Heart left ventricle (tissue), 16 donors: ENCODE measurements around the gene SLC25A26. TPM values are rescaled to one million over a fixed set of nuclear protein-coding genes. Genes with fewer than 3 reads are reported as not detected.
A peak's percentile ranks its signal among the peaks of the same experiment; 100 is the strongest.
"Not testable (repeated sequence)": the region's sequence is repeated elsewhere in the genome, so short reads cannot be mapped to it uniquely, and the experiment has no call there.

Source experiments
- ATAC-seq, 4 donors: fragments of 200-7000 bp; cut with Tn5 transposase; one replicate each; pipeline ENCODE4 v1.9.1; 2020 to 2022; ENCODE audit warnings: moderate library complexity in 4 of 4, mild to moderate bottlenecking in 3 of 4, moderate number of reproducible peaks in 1 of 4
- DNase-seq, 5 donors: peaks; one replicate each; pipeline ENCODE4 v3.0.0-alpha.2; 2020
- H3K27ac ChIP-seq, 12 donors: fragments of 200-600 bp; sonication (generic) in 4 of 12; one replicate each; pipeline versions ENCODE4 v1.5.0 to v1.8.0; 2016 to 2022; ENCODE audit warnings: mild to moderate bottlenecking in 2 of 12
- H3K27me3 ChIP-seq, 9 donors: fragments of 200-600 bp; sonication (generic) in 2 of 9; one replicate each; pipeline versions ENCODE4 v1.5.1 to v1.8.0; 2016 to 2022; ENCODE audit warnings: mild to moderate bottlenecking in 3 of 9
- H3K36me3 ChIP-seq, 9 donors: fragments of 200-600 bp; sonication (generic) in 2 of 9; one replicate each; pipeline versions ENCODE4 v1.5.0 to v1.8.0; 2018 to 2022; ENCODE audit warnings: mild to moderate bottlenecking in 2 of 9
- H3K4me1 ChIP-seq, 12 donors: fragments of 200-600 bp; sonication (generic) in 4 of 12; one replicate each; pipeline versions ENCODE4 v1.5.0 to v1.8.0; 2016 to 2022; ENCODE audit warnings: mild to moderate bottlenecking in 3 of 12
- H3K4me3 ChIP-seq, 12 donors: fragments of 200-600 bp; sonication (generic) in 4 of 12; one replicate each; pipeline versions ENCODE4 v1.5.0 to v1.8.0; 2017 to 2022; ENCODE audit warnings: mild to moderate bottlenecking in 9 of 12, moderate library complexity in 4 of 12
- H3K9me3 ChIP-seq, 12 donors: fragments of 200-600 bp; sonication (generic) in 4 of 12; one replicate each; pipeline versions ENCODE4 v1.5.0 to v1.8.0; 2016 to 2022; ENCODE audit warnings: mild to moderate bottlenecking in 1 of 12
- POLR2A ChIP-seq, 2 donors: fragments of 450-650 bp; IDR thresholded peaks; one replicate each; pipeline ENCODE4 v1.6.1; 2017; ENCODE audit warnings: antibody characterized with exemption in 2 of 2, mild to moderate bottlenecking in 2 of 2, moderate library complexity in 2 of 2
- WGBS, 4 donors: extraction: QIAGEN DNeasy Blood & Tissue Kit in 2 of 4; methylation state at CpG; one replicate each; pipeline versions ENCODE4 v1.1.5 to v1.1.7; 2013 to 2018; 5-methylcytosine and 5-hydroxymethylcytosine counted together
- intact Hi-C, 10 donors: fragments of 100-400 bp; cut with DNase I; formaldehyde crosslinking; loops; one replicate each; pipeline versions ENCODE4 v1.11.1 to v1.14.2; 2022
- polyA plus RNA-seq, 2 donors: library from polyadenylated mRNA; stranded (reverse); fragments of 200-250 nt; gene quantifications; one replicate each; pipeline ENCODE4 v1.2.3, GENCODE V29; 2013
- total RNA-seq, 9 donors: library from RNA; depleted of rRNA in 2 of 9; stranded (reverse); fragments of >200 nt in 2 of 9; fragmentation: NEBNext Ultra II Directional in 3 of 9; extraction: Animal tissue kit (Norgen Biotek cat#: 25700) in 3 of 9; gene quantifications; one replicate each; pipeline versions ENCODE4 v1.1.0 to v1.2.4, GENCODE V29; 2016 to 2023
- TF ChIP-seq, protein P1 (sequence below), 12 donors: fragments of 200-600 bp; sonication (generic) in 4 of 12; IDR thresholded peaks; one replicate each; pipeline versions ENCODE4 v1.5.0 to v1.8.0; 2018 to 2022; ENCODE audit warnings: antibody characterized with exemption in 12 of 12, mild to moderate bottlenecking in 5 of 12
- donor health status: ischemic (EF 13 %, LVEDD 7.1; RV severe dilation, severe dysfunction).
- donor health status: healthy with polysubstance abuse.
- donor health status: DM: no; HTN: yes; CAD: no.
- donor health status: DM: no; HTN: no; CAD: no.
- donor health status: ischemic (EF 25% LVEDD 6.9; RV normal size, moderate dysfunction).
- donor health status: ischemic (EF 25% LVEDD 5.7; RV mildly dilated, moderate dysfunction).
- donor health status: healthy.
- donor health status: DM: yes; HTN: yes; CAD: no.
- donor health status: ischemic (EF 35%, LVEDD 5.7; RV mildly dilated, moderate dysfunction).
- donor health status: nonischemic (EF 11% LVEDD 7.7; RV severe dilation, severe dysfunction).
- donor health status: DM: yes; HTN: yes; CAD: no.
- donor health status: PGD.
- donor health status: ischemic (EF 29% LVEDD 5.4; RV normal size, mild dysfunction).
- donor health status: nonischemic (EF 23%, LVEDD 6.1; RV moderate dilation, normal function).

The SLC25A26 gene
- total and polyA plus RNA-seq, 11 donors: 20.0 to 42.2 (median 25.4) TPM

DNA sequence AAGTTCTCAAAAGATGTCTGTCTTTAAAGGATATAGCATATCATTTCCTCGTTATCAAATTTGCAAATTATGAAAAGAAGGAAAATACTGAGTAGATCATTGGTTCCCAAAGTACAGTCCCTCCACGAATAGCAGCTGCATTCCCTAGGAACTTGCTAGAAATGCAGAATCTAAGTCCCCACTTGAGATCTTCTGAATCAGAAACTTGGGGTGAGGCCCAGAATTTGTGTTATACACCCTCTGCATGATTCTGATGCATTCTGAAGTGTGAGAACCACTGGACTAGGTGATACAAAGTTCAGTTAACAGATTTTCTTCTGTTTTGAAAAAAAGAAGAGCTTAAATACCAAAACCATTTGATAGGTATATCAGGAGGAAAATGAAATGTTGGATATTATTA is 77.1 kb downstream of the SLC25A26 start:
- H3K36me3 ChIP-seq: no peaks in the 10 kb centered on the region
- WGBS, 4 donors: 37 to 63% (median 48%) methylated on average over 2 of the region's 2 CpGs
- H3K27me3 ChIP-seq: no peaks in the 10 kb centered on the region
- ATAC-seq: peak in 3 of 4 donors; percentile 33 to 45 (median 38)
- no peak for TF ChIP-seq POLR2A (IDR thresholded peaks at IDR 0.05)
- TF ChIP-seq, protein P1, sequence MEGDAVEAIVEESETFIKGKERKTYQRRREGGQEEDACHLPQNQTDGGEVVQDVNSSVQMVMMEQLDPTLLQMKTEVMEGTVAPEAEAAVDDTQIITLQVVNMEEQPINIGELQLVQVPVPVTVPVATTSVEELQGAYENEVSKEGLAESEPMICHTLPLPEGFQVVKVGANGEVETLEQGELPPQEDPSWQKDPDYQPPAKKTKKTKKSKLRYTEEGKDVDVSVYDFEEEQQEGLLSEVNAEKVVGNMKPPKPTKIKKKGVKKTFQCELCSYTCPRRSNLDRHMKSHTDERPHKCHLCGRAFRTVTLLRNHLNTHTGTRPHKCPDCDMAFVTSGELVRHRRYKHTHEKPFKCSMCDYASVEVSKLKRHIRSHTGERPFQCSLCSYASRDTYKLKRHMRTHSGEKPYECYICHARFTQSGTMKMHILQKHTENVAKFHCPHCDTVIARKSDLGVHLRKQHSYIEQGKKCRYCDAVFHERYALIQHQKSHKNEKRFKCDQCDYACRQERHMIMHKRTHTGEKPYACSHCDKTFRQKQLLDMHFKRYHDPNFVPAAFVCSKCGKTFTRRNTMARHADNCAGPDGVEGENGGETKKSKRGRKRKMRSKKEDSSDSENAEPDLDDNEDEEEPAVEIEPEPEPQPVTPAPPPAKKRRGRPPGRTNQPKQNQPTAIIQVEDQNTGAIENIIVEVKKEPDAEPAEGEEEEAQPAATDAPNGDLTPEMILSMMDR (IDR thresholded peaks at IDR 0.05): no peak
- H3K4me3 ChIP-seq: no peak overlapping the region
- intact Hi-C loops: no loop called here
- H3K27ac ChIP-seq: peak overlapping the region in 4 of 12 donors; percentile 0 to 56 (median 30)
- peak in 1 of 5 donors; percentile 25 for DNase-seq
- H3K9me3 ChIP-seq: no peaks in the 10 kb centered on the region
- peaks cover 0 to 28% (median 16%) of the 10 kb centered on the region in 12 donors for H3K4me1 ChIP-seq

DNA sequence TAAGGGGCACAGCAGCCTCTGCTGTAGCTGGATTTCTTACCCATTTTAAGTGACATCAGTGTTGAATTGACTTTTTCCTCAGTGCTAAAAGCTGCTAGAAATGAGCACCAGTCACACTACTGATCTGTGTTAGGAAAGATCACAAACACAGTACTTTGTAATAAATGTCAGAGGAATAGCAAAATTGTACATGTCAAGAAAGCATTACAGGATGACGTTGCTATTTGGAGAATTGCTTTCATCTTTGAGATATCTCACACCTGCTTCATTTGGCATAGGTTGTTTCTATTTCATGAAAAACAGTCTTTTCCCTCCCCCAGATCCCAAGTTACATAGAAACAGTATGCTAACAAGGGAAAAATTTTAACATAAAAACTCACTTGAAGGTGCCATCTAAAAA is 77.8 kb downstream of the SLC25A26 start:
- intact Hi-C loops: no loop called here
- Histone ChIP-seq H3K27me3 (no peaks in the 10 kb centered on the region), H3K4me3 (no peak overlapping the region), H3K4me1 (peaks cover 0 to 28% (median 16%) of the 10 kb centered on the region in 12 donors), H3K9me3 (no peaks in the 10 kb centered on the region), H3K36me3 (no peaks in the 10 kb centered on the region), H3K27ac (peak overlapping the region in 4 of 12 donors; percentile 17 to 39 (median 35))
- no peak for DNase-seq
- WGBS, 4 donors: 18 to 49% (median 27%) methylated on average over 1 of the region's 1 CpG
- TF ChIP-seq, protein P1 (IDR thresholded peaks at IDR 0.05): no peak
- TF ChIP-seq POLR2A (IDR thresholded peaks at IDR 0.05): no peak
- peak in 3 of 4 donors; percentile 14 to 32 (median 18) for ATAC-seq

DNA sequence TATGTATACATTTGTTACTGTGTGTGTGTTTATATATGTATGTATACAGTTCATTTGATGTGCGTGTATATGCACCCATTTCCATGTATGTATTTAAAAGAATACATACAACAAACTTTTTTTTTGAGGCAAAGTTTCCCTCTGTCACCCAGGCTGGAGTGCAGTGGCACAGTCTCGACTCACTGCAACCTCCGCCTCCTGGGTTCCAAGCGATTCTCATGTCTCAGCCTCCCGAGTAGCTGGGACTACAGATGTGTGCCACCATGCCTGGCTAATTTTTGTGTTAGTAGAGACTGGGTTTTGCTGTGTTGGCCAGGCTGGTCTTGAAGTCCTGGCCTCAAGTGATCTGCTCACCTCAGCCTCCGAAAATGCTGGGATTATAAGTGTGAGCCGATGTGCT is 78.3 kb downstream of the SLC25A26 start:
- peak overlapping the region in 3 of 12 donors; percentile 33 to 39 (median 37) for H3K27ac ChIP-seq
- peak overlapping the region in 1 of 12 donors; percentile 0 for H3K4me3 ChIP-seq
- WGBS, 4 donors: 91 to 98% (median 96%) methylated on average over 7 of the region's 7 CpGs
- H3K36me3 ChIP-seq, intact Hi-C loops, ATAC-seq, H3K9me3 ChIP-seq, DNase-seq, H3K27me3 ChIP-seq: not testable (repeated sequence)
- peaks cover 0 to 29% (median 16%) of the 10 kb centered on the region in 12 donors for H3K4me1 ChIP-seq

DNA sequence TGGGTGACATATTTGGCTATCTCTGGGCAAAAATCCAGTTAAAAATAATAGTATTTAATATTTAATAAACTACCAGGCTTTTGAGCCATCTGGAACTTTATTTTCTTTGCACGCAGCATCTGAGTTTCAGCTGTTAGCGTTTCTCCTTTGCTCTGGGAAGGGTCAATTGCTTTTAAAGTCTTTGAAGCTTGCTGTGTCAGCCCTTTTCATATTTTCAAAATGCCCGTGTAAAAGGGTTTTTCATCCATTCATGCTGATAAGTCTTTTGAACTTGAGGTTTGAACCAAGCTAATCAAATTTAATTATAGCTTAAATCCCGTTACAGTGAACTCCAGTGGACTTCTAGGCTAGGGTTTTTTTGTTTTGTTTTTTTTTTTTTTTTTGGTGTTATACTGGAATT is 79.1 kb downstream of the SLC25A26 start:
- ATAC-seq (no peak), DNase-seq (no peak)
- intact Hi-C loops: no loop called here
- Histone ChIP-seq H3K9me3 (no peaks in the 10 kb centered on the region), H3K4me3 (no peak overlapping the region), H3K27me3 (no peaks in the 10 kb centered on the region), H3K27ac (peak overlapping the region in 2 of 12 donors; percentile 10 to 11), H3K4me1 (peaks cover 0 to 33% (median 16%) of the 10 kb centered on the region in 12 donors), H3K36me3 (no peaks in the 10 kb centered on the region)
- TF ChIP-seq POLR2A (IDR thresholded peaks at IDR 0.05): no peak
- TF ChIP-seq, protein P1 (IDR thresholded peaks at IDR 0.05): no peak
- 73 to 85% (median 79%) methylated on average over 4 of the region's 4 CpGs for WGBS, 4 donors

DNA sequence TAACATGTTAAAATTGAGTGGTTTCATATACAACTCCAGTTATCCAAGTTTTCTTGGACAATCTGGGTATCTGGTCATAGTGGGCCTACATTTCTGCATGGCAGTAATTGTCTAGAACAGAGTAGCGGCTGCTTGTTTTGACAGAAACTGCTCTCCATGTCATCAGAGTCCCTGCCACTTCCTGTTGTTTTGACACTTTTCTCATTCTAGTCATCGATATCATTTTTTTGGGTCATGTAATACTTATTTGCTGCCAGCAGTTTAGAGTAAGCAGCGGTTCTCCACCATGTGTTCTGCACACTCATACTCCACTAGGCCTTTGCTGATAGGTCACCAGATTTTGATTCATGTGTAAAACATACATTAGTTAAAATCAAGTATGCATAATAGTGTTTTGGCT is 81.5 kb downstream of the SLC25A26 start:
- Histone ChIP-seq H3K27me3 (no peaks in the 10 kb centered on the region), H3K4me1 (peaks cover 0 to 27% (median 13%) of the 10 kb centered on the region in 12 donors), H3K27ac (peak overlapping the region in 4 of 12 donors; percentile 14 to 77 (median 36)), H3K4me3 (no peak overlapping the region), H3K36me3 (no peaks in the 10 kb centered on the region), H3K9me3 (peaks cover 0 to 3% (median 0%) of the 10 kb centered on the region in 12 donors)
- ATAC-seq (peak in 3 of 4 donors; percentile 38 to 44 (median 43)), DNase-seq (no peak)
- intact Hi-C loops: no loop called here
- TF ChIP-seq, protein P1 (IDR thresholded peaks at IDR 0.05): no peak
- TF ChIP-seq POLR2A (IDR thresholded peaks at IDR 0.05): no peak
- 78 to 82% (median 79%) methylated on average over 3 of the region's 3 CpGs for WGBS, 4 donors
